NCI-H187 treated with DMSO at 0.1 percent for 48 hours (cell line): ENCODE measurements around the gene ZBTB7C.

ENCODE experiments used
- DNase-seq: peaks from one replicate; lab custom pipeline; 2025; lab: John Stamatoyannopoulos, UW

ZBTB7C gene

DNA sequence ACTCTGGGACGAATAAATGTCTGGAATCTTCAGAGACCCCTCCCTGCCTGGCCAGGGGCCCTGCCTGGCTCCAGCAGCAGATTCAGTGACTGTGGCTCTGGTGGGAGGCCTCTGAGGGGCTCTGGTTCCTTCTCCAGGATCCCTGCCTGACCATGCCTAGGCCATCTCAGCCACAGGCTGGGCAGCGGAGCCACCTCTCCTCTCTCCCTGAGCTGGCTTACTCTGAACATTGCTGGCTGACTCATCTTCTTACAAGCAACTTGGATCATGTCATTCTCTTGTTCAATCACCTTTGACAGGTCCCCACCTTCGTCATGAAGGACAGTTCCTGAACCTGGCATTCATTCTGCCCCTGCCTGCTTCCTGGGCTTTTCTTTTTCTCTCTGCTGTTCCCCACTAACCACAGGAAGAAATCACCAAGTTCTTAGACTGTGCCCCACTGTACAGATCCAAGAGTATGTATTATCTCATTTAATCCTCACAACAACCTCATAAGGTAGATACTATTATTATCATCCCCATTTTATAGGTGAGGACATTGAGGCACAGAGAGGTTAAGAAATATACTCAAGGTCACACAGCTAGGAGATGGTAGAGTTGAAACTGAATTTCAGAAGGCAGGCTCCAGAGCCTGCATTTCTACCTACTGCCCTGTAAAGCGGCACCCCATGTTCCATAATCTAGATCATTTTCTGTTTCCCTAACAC is 323.2 kb downstream of the ZBTB7C start:
- no peak for DNase-seq

DNA sequence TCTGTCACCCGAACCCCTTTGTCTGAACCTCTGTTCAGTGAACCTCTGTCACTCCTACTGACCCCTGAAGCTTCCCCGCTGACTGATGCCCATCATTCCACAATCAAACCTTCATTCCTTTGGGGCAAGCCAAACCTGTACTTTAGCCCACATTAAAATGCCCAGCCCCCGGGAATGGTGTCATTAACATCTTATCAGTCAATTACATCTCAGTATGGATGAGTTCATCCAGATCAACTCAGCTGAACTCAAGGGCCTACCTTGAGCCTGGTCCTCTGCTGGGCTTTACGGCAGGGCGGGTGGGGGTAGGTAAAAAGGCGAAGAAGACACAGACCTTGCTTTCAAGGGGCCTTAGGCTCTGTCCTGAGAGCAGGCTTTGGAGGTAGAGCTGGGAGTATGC is 324.3 kb downstream of the ZBTB7C start:
- DNase-seq, result no peak

DNA sequence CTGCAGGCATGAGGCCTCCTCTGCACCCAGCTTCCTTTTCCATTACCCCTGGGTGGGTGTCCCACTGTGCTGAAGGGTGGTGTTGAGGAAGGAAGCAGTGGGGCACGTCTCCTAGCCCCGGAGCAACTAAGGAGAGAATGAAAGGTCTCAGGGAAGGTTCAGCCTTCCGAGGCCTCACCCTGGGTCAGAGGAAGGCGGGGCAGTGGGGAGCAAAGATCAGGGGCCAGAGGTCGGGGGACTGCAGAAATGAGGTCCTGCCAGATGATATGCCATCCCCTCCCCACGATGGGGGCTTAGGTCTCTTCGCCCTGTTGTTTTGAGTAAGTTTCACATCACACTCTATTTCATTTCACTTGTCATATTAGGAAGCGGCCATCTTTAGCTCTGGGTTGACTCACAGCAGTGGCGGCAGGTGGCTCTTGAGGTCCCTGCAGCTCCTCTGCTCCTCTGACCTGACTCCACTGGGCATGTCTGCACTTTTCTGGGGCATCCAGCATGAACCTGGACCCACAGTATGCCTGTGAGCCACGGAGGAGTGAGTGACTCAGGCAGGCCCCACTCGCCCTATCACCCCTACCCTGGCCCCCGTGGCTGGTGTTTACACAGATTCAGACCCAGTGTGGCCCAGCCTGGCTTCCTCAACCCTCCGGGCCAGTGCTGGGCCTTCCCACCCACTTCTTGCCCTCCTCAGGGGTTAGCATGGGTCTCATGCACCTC is 325.0 kb downstream of the ZBTB7C start:
- DNase-seq, result no peak

DNA sequence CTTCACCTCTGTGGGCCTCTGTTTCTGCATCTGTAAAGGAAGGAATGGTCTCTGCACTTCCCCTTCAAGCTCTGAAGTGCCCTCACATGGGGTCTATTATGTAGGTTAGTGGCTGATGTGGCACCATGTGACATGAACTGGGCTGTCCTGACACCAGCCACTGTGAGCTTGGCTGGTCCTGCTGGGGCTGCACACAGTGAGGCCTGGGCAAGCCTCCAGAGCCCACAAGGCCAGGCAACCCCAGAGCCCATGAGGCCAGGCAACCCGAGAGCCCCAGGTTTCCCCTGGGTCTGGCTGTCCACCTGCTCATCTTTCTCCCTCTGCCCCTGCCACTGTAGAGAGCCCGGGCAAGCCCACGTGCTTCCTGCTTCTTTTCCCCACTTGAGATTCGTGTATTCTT is 328.6 kb downstream of the ZBTB7C start:
- no peak for DNase-seq

DNA sequence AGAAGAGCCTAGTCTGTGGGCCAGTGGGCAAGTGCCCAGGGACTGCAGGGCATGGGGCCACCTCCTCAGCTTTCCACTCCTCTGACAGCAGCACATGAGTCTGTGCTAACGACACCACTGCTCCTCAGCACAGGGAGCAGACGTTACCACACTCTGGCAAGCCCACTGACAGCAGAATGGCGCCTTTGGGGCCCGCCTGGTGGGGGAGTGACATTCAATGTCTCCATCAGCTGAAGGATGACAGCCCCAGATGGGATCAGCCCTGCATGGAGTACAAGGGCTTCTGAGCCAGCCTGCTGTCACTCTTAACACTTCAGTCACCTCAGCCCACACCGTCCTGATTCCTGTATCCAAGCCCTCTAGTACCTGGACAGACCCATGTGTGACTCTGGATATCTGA is 329.3 kb downstream of the ZBTB7C start:
- no peak for DNase-seq

DNA sequence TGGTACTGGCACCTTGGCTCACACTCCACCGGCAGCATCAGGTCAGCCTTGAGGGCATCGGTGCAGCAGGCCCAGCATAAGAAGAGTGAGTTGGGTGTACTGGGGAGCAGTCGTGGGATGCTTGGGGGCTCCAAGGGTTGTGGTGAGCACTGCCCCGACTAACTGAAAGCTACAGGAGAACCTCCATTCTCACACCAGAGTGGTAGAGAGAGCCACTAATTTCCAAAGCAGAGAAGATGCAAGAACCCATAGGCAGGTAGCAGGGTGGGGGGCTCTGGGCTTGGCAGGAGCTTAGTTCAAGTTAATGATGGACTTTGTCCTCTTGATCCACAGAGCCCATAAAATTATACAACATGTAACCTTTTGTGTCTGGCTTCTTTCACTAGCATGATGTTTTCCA is 330.7 kb downstream of the ZBTB7C start:
- DNase-seq, result no peak

DNA sequence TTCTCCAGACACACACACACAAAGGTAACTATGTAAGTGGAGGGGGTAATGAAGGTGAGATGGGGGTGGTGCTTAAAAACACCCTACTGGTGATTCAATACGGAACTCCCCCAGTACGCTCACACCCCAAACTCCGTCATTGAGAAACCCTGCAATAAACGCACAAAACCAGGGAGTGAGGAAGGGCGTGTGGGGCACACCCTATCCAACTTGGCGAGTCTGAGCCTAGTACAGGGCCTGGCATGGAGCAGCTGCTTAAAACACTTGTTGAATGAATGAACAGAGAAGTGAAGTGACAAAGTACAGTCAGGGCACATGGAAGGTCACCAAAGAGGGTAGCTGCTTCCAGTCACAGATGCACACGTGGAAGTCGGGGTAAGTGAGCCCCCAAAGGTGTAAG is 331.9 kb downstream of the ZBTB7C start:
- no peak for DNase-seq

DNA sequence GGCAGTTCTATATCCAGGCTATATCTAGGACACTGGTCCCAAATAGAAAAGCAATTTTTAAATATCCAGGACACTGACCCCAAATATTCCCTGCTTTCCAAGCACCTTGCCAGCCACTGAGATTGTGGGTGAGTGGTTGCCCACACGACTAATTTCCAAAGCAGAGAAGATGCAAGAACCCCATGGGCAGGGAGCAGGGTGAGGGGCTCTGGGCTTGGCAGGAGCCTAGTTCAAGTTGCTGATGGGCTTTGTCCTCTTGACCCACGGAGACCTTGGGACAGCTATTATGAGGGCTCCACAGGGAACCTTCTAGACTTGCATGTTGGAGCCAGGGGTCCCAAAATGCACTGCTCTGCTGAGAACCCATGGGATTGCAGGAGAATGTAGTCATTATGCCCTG is 332.7 kb downstream of the ZBTB7C start:
- DNase-seq, result no peak

DNA sequence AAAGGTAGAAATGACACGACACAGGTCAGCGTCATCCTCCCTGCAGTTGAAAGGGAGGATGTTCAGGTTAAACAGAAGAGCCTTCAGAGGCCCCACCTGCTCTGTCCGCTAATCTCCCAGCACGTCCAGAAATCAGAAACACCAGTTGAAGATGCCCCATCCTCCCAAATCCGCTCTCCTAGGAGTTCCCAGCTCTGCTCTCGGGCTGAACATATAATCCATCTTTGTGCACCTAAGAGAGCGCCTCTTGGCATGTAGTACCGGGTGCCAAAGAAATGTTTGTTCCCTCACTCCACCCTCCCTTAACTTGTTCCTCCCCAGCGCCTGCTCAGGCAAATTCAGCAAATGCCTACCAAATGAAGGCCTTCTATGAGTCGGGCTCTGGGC is 333.5 kb downstream of the ZBTB7C start:
- DNase-seq, result no peak

DNA sequence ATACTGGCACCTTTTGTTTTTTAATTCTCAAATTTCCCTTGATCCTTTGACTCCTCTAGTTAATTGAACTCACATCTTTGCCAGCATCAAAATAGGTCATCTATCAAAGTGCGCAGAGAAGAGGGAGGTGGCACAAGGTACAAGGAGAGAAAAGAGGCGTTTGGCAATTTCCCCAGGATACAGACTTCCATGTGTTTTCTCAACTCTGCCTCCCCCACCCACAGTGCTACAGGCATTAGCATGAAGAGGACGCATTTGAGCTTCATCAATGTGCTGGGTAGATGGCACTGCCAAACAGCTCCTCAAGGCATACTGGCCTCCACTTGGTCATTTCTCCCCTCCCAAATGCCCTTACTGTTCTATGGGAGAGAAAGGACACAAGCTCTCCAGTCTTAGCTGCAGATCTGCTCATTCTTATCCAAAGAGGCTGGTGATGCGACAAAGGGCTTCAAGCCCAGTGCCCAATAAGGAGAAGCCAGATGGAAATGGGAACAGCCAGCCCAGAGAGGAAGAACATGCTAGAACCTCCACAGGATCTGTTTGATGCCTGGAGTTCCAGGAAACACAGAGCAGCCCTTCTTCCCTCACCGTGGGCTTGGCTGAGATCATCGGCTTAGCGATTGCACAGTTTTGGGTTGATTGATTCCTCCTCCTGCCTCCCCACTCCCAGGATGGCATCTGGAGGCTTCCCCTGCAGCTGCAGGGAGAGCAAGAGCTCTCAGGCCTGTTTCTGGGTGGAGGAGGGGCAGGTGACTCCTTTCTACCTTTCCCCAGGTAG is 334.1 kb downstream of the ZBTB7C start:
- DNase-seq, result no peak

DNA sequence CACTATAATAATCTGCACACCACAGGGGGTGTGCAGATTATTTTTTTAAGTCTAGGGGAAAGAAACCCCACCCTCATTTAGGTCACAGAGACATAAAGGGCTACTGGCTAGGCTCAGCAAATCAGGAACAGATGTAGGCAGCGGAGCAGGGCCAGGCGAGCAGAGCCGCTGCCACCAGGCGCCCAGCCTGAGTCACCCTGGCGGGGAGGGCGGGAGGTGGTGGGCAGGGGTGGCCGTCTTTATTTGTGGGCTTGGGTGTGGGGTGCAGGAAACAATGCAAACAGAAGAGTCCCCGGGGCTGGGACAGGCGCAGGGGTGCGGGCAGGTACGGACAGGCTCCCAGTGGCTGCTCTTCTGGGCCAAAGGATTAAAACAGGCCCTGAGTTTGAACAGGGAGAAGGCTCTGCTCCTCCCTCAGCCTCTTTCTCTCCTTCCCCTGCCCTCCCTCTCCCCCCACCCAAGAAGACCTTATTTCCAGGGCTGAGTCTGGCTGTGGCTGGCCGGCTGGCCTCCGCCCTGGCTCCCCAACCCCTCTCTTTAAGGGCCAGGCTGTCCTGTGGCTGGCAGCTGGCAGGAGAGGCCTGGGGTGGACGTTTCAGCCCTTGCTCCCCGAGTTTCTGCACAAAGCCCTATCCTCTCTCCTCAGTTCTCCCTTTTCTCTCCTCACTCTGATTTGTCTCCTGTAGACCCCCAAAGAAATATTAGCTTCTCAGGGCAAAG is 335.8 kb downstream of the ZBTB7C start:
- no peak for DNase-seq

DNA sequence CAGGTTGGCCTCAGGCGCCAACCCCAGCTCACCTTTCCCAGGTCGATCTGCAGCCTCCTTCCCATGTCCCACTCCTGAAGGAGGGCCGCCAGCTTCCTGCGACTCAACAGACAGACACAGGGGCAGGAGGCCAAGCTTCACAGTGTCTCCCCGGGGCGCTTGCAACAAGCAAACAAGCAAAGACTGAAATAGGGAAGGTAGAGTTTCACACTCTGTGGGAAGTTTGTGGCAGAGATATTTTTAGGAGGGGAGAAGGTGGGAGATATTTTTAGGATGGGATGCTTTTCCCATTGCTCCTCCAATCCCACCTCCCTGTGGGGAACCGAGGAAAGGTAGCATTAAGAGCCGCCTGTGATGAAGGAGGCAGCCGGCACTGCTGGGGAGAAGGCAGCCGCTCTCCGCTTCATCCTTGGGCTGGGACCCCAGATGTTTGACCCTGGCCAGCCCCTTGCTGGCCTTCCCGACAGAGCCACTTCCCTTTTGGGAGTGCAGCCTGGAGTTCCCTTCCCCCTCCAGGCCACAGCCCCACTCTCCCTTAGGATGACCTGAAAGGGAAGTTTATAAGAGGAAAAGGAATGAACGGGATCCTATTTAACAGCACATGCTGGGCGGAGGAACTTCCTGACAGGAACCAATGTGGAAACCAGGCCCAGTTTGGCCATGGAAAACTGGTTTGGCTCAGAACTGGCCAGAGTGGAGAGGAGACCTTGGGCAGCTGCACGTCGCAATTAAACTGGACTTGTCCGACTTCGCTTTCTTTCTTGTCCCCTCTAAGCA is 336.6 kb downstream of the ZBTB7C start:
- no peak for DNase-seq

DNA sequence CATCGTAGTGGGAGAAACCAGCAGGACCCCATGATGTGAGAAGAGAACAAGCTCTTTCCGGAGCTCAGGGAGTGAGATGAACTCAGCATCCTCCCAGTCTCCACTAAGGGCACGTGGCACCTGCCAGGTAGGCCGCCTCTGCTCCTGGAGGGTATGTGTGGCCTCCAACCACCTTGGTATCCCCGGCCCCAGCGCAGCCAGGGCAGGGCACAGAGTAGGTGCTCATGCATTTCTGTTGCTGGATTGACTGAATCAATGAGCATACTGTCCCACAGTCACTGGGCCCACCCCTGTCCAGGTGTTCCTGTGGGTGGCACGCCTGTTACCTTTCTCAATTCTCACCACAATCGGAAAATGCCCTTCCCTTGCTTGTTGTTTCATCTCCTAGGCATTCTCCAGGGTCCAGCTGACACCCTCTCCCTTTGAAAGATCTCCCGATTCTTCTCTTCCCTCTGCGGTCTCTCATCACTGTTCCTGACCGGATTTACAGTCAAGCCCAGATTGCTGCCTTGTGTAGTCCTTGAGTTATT is 340.2 kb downstream of the ZBTB7C start:
- no peak for DNase-seq

DNA sequence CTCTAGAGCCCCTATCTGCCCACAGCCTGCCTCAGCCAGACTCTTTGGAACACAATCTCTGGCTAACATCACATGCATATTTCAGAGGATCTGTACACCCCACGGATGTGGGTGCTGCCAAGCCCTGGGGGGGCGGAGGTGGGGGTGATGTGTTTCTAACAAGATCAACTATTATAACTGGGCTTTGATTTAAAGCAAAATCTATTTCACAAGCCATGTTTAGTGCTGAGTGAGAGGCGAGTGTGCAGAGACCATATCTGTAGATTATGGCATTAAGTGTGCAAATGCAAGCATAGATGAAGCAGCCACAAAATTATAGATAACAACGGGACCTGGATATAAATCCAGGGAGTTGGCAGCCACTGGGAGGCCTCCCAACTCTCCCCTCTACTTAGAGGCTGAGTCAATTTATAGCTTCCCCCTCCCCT is 342.9 kb downstream of the ZBTB7C start:
- no peak for DNase-seq

DNA sequence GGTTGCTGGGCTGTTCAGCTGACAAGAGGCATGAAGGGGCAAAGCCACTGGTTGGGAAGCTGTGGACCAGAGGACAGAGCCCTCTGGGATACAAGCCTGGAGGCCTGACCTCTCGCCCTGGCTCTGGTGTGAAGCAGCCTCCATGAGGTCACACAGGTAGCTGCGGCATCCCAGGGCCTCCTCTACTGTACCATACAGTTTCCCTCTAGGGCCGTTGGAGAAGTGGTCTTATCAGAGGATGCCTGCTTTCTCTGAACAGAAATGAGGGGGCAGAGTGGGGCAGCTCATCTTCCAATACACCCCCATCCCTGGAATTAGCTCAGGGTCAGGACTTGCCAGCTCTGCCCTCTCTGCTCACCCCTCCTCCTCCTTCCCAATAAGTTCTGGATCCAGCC is 343.6 kb downstream of the ZBTB7C start:
- no peak for DNase-seq

DNA sequence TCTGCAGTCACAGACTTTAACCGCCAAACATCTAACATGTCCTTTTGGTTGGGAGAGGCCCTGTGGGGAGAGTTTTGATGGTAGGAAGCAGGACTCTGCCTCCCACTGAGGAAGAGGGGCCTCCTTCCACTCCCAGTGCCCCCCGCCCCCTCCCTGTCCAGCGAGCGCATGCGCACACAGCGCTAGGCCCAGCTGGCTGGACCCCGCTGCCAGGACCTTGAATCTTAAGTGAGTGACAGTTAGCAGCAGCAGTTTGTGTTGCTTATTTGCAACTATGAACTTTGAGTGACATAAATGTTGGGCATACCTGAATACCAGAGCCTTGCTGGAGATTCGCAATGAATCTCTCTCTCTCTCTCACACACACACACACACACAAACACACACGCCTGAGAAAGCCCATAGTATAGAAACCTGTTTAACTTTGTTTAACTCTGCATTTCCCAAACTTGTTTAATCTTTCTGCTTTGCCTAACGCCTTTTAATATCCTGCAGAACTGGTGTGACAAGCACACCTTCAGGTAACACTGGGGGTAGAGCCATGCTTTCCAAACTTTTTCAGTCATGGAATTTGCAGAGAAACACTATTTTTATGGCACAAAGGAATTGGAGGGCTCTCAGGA is 344.1 kb downstream of the ZBTB7C start:
- no peak for DNase-seq

DNA sequence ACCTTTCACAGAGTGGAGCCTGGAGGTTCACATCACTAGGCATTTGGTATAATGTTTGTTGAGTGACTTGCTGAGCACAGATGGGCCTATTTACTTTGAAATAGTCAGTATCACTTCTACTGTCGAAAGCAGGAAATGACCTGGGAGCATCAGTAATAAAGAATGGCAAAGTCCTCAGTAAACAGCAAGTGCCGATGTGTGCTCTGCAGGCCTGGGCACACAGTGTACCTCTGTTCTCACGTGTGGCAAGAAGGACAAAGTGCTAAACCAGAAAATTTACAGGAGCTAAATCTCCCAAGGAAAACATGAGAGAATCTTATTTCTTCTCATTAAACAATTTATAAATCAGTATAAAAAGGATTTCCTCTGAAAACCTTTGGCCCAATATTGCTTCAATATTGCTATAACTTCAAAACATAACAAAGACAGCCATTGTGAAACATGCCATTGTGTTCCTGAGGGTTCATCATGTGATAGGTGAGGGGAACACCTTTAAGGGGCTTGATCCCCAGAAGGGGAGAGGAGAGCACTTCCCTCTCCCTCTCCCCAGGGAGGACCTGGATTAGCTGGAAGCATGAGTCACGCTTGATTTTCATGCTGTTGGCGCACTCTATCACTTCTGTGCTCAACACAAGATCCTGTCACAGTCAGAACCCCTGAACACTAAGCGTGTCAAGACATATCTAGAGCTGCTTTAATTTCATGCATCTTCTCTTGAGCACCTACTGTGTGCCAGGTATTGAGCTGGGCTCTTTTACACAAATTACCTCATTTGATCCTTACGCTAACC is 347.2 kb downstream of the ZBTB7C start:
- no peak for DNase-seq

DNA sequence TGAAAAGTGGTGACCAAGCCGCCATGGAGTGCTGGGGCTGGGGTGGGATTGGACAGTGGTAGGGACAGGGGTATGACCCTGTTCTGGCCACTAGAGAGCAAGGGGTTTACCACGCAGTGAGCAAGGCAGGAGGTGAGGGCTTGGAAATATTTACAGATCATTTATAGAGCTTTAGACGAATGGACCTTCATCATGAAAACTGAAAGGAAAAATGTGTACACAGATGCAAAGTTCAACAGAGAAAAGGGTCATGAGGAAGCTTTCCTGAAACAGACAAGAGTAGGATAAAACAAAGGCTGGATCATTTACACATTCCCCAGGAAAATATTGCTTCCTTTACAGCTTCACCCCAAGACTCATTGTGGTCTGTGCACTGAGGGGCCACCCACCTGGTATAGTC is 348.2 kb downstream of the ZBTB7C start:
- DNase-seq, result no peak

DNA sequence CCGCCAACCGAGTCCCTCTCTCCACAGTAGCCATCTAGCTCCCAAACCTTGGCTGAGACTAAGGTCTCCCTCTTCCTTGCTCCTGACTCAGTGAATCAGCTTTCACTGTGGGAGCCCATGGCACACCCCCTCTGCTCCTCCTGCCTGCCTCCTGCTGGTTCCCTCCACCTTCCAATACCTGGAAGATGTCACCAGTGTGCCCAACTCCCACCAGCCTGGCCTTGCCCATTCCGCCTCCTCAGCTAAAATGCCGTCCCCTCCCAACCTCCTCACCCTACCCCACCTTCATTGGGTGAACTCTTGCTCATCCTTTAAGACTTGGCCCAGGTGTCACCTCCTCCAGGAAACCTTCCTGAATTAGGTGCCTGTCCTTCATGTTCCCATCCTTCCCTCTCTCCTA is 348.8 kb downstream of the ZBTB7C start:
- no peak for DNase-seq

DNA sequence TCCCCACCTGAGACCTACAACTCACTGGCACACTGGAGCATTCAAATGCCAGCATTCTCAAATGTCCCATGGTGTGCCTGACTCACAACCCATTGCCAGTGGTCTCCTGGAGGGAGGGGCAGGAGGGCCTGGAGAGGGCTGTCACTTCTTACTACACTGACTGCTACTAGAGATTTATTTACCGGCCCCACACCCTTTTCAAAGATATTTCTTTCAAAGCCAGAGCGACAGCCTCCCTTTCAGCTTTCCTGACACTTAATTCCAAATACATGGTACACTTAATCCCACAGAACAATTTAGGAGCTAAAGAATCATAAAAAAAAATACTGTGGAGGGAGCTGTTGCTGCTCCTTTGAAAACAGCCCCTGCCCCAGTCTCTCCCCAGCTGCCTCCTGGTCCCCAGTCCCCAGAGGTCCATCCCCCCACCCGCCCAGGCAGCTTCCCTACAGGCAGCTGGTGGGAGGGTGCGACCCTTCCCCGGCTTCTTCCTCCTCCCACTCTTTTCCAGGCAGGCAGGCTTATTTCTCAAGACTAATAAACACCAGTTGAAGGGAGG is 349.6 kb downstream of the ZBTB7C start:
- no peak for DNase-seq
